NCI-H1092 treated with DMSO at 0.1 percent for 48 hours (cell line): Measurements from ENCODE around the gene POLR2B.
"Not testable (repeated sequence)": the region's sequence is repeated elsewhere in the genome, so short reads cannot be mapped to it uniquely, and the experiment has no call there.

Experiments used
- DNase-seq: peaks from one replicate; lab custom pipeline; 2025; lab: John Stamatoyannopoulos, UW

Gene POLR2B

DNA sequence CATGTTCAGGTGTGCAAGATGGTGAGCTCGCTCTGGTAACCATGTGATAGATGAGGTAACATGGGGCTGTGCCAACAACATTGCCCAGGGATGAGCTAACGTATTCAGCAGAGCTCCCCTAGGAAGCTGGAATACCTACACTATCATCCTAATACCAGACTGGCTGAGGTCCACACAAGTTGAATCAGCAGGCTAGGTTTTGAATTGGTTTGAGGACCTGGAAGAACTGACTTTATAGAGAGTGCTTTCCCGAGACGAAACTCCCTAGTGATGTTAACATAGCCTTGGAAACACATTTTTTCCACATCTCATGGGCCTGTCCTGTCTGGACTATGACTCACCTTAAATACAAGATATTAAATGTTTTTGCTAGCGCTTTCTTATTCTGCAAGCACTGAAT lies 74.8 kb downstream of the POLR2B start:
- DNase-seq, result no peak

DNA sequence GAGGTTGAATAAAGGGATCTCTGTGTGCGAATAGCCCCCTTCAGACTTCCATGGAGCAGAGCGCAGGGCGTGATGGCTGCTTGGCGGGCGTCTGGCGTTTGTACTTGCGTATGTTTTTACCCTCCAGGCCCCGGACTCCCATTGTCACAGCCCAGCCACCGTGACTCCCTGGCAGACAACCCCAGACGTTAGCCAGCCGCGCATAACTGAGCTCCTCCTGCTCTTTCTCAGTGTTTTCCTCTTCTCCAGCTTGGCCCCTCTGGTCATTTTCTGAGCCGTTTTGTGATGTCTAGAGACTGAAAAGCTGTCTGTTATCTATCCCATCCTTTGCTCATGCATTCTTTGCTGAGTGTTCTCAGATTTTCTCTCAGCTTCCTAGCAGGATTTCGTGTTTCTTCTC lies 77.2 kb downstream of the POLR2B start:
- peak; percentile 37 for DNase-seq

GRCh38 chr4:57059890-57060716 lies 81.4 kb downstream of the POLR2B start:
- DNase-seq, result no peak

DNA sequence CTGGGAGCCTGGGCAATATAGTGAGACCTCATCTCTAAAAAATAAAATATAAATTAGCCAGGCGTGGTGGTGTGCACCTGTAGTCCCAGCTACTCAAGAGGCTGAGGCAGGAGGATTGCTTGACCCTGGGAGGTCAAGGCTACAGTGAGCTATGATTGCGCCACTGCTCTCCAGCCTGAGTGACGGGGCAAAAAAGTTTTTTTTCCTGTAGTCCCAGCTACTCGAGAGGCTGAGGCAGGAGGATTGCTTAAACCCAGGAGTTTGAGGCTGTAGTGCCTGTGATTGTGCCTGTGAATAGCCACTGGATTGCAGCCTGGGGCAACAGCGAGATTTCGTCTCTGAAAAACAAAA lies 82.0 kb downstream of the POLR2B start:
- DNase-seq, result not testable (repeated sequence)

DNA sequence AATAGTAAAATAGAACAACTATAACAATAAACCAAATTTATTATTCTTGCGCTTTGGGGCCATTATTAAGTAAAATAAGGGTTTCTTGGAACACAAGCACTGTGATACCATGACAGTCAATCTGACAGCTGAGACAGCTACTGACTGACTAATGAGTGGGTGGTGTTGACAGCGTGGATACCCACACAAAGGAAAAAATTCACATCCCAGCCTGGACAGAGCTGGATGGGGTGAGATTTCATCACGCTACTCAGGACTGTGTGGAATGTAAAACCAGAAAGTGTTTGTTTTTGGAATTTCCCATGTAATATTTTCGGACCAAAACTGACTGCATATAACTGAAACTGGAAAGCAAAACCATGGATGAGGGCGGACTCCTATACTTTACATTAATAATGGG lies 82.7 kb downstream of the POLR2B start:
- no peak for DNase-seq

GRCh38 chr4:57063518-57063917 lies 84.8 kb downstream of the POLR2B start:
- no peak for DNase-seq

DNA sequence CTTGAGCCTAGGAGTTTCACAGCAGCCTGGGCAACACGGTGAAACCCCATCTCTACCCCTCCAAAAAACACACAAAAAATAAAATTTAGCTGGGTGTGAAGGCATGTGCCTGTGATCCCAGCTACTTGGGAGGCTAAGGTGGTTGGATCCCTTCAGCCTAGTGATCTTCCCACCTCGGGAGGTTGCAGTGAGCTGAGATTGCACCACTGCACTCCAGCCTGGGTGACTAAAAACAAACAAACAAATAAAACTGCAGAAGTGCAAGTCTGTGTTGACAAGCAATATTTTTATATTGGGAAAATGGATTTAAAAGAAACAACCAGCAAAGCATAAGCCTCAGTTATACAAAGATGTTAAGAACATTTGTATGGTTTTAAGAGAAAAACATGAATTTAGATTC lies 85.4 kb downstream of the POLR2B start:
- no peak for DNase-seq

- DNase-seq, result no peak
Observed at GRCh38 chr4:57064811-57065711, 86.4 kb downstream of the POLR2B start.

DNA sequence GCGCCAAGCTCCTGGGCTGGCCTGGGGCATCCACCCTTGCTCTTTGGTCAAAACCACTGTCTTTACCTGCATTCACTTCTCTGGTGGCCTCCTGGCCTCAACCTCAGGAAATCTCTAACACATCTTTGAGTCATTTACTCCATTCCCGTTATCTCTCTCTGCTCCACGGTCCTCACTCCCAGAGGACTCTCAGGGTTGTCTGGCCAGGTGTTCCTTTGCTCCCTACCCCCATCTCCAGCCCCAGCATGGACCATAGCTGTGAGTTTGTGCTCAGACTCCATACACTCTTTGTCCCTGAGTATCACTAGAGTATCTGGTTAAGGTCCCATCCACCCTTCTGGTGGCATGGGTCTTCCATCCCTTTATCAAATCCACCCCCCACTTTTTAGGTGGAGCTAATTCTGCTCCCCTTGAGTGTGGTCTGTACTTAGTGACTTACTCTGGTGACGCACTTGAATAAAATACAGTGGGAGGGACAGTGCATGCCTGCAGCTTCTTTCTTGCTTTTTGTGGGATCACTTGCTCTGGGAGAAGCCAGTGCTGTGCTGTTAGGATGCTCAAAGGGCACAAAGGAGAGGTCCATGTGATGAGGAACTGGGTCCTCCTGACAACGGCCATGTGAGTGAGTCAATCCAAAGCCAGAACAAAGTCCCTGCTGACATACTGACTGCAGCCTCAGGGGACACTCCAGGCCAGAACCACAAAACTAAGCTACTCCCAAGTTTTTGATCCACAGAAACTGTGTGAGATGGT lies 87.2 kb downstream of the POLR2B start:
- no peak for DNase-seq

DNA sequence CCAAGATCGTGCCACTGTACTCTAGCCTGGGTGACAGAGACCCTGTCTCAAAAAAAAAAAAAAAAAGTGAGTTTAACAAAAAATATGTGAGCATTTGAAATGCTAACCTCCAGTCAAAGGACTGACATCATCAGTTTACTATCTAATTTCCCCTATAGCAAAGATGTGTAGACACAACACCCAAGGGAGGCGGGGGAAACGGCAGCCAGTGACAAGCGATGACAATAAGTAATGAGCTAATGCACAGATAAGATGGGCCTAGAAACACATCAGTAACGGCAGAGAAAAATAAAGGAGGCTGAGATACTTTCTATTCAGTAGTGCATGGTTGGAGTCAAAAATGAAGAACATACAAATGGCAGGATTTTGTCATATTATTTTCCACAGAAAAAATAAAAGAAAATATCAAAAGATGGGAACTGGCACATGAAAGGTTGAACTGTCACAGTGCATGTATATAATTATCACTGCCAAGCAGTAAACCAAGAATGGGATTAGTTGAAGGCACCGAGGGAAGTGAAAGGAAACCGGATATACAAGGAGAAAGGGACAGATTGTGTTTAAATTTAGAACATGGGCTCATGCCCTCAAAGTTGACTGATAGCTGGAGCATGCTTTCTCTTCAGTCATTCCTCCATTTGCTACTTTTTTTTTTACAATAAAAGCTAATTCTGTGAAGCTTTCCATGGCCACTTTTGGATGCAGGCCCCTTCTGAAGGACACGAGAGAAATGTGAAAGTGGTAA lies 89.7 kb downstream of the POLR2B start:
- DNase-seq, result no peak

GRCh38 chr4:57070461-57070860 lies 91.8 kb downstream of the POLR2B start:
- no peak for DNase-seq

DNA sequence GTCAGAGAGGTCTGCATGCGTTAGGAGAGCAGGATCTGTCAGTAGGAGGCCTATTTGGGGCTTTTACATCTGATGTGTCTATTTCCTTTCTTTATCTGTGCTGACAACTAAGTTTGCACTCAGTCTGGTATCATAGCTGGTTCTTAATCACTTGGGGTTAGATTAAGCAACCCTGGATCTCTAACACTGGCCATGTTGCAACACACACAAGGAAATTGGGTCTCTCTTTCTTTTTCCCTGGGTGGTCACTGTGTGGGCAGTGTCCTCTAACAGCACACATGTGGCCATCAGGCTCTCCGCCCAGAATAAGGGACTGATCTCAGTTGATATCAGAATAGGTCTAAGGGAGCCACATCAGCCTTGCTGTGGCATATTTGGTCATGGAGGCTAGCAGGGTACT lies 92.6 kb downstream of the POLR2B start:
- DNase-seq, result no peak

GRCh38 chr4:57073559-57073958 lies 94.9 kb downstream of the POLR2B start:
- DNase-seq, result no peak

DNA sequence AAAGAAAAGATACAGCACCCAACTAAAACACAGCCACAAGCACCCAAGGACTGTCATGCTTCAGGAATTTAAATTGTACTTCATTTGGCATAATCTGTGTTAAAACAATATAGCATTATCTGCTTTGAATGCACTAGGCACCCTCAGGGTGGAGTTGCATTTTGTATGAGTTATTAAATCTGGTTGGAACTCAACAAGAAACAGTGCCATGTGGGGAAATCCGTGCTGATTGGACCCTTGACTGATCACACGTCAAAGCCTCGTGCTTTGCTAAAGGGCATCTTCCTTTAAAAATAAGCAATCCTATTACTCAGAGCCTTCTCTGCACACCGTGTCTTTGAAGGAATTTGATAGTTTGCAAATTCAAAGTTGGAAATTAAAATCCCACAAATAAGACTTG lies 96.0 kb downstream of the POLR2B start:
- no peak for DNase-seq

GRCh38 chr4:57075367-57075766 lies 96.7 kb downstream of the POLR2B start:
- no peak for DNase-seq

- no peak for DNase-seq
Observed at GRCh38 chr4:57076646-57077045, 98.0 kb downstream of the POLR2B start.

- DNase-seq, result no peak
Observed at GRCh38 chr4:57077550-57078343, 99.1 kb downstream of the POLR2B start.

- DNase-seq, result peak; percentile 16
Observed at GRCh38 chr4:57078685-57079521, 100.2 kb downstream of the POLR2B start.
